Dedifferentiated amniotic fluid mesenchymal stem cell (primary cell): ENCODE data around the gene TMEM140.
"Not testable (repeated sequence)": the region's sequence is repeated elsewhere in the genome, so short reads cannot be mapped to it uniquely, and the experiment has no call there.

Source experiments
- DNase-seq: peaks from one replicate; pipeline ENCODE4 v3.0.0-alpha.2; 2016; ENCODE audit errors: extremely low spot score

The TMEM140 gene

DNA sequence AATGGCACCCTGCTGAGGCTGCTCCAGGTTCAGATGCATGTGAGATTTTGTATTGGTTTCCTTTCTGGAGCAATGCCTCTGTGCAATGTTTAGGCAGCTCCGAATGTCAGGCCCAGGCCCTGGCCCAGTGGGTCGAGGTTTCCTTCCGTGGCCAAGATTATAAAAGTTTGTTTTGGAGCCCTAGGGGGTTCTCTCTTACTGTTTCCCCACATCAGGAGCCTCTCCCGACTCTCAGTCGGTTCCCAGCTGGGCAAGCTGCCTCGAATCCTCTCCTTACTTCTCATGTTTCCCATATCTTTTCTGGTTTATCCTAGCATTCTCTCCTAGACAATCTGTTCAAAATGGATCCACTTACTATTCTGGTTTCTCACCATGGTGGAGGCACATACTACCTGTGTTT, 11.0 kb downstream of the TMEM140 start:
- no peak for DNase-seq

DNA sequence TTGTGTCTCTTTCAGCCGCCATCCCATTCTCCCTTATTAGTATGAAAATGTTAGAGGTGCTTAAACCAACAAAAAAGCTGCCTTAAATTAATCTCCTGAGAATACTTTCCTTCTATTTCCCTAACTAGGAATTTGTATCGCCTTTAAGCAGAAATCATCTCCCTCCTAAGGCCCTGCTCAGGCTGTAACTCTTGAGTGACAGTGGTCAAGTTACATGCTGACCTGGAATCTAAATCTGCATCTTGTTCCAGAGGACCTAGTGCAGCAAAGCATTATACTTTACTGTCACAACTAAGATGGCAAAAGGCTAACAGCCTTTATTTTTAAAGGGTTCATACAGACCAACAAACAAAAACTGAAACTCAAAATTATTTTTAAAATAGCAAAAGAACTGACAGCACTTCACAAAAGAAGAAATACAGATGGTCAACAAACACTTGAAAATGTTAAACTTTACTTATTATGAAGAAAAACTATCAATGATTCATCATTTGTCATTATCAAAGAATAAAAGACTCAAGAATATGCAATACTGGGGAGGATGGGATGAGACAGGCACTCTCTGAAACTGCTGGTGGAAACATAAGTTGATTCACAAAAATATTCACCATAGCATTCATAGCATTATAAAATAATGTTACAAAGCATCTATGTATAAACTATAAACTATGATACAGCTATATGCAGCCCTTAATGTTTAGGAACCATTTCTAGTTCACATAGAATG, 11.7 kb downstream of the TMEM140 start:
- no peak for DNase-seq

DNA sequence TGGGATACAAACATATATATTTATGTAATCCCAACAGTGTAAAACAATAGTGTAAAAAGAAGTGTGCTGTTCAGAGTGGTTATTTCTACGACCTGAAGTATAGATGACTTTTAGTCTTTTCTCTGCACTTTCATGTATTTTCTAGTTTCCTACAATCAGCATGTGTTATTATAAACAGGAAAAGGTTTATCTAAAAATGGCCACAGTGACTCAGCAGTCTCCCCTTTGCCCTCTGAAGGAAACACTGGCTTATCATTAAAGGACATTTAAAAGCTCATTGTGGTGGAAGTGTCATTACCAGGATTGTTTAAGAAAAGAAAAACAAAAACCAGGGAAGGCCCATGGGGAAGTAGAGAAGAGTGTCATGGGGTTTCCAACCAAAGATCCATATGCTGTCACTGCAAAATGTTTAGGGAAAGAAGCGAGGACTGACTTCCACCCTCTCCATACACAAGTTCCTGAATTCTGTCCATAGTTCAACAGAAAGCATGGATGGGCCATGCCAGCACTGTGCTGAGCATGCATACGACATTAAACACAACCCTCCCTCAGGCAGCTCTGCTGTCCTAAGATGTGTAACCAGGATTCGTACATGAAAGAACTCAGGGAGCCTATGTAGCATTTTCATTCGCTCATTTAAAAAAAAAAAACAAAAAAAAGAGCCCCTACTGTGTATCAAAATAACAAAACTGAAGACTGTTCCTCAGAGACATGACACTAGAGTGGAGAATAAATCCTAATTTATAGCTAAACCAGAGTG, 12.4 kb downstream of the TMEM140 start:
- DNase-seq = no peak

DNA sequence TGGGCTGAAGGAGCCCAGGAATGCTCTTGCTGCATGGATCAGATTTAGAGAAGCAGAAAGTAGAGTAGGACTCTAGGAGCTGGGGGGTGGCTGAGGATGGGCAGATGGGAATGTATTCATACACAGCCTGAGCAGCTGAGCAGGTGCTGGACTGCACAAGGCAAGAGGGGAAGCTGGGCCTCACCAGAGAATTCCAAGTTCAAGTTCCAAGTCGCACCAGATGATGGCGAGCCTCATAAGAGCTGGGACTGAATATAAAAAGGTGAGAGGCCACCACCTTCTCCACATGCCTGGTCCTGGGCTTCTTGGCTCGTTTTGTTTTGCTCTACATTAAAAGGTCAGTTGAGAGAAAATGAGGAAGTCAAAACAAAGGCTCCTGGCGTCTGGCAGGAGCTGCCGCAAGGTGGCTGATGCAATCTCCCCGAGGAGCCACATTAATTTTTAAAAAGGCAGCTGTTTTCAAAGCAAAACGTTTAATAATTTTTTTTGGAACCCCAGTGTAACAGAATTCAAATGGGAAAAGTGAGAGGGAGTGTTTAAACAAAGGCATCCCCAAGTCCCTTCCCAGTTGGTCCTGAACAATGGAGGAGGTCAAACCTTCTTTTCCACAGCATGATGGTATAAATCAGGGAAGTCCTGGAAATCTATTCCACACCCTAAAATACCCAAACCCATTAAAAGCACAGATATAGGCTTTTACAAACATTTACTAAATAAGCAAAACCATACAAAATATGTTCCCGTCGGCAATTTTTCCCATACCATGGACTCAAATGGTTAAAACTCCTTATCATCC, 13.2 kb downstream of the TMEM140 start:
- no peak for DNase-seq

DNA sequence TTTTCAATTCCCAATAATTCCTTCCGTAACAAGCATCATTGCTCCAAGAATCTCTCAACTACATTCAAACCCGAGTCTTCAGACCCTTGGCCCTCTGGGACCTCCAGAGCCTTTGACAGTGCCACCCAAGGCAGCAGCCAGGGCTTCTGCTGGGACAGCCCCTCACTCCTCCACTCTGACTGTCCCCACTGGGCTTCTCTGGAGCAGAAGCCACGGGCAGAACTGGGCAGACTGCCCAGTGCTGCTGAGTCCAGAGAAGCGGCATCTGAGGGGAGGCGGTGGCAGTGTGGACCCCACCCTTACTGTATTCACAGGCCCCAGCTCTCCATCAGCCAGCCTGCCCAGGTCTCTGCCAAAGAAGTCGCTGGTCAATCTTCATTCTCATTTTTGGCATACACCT, 13.8 kb downstream of the TMEM140 start:
- DNase-seq = no peak

DNA sequence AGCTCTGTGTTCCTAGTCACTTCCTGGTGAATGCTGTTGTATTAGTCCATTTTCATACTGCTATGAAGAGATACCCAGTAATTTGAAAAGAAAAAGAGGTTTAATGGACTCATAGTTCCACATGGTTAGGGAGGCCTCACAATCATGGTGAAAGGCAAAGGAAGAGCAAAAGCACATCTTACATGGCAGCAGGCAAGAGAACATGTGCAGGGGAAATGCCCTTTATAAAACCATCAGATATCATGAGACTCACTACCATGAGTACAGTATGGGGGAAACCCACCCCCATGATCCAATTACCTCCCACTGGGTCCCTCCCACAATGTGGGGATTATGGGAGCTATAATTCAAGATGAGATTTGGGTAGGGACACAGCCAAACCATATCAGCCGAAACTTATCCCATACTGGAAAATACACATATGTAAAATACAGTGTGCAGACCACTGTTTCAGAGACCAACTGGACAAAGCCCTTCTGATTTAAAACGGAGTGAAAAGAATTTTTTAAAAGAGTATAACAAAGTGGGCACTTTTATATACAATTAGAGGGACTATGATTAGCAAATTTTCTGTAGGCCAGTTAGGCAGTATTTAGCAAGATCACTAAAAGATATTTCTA, 14.6 kb downstream of the TMEM140 start:
- no peak for DNase-seq

DNA sequence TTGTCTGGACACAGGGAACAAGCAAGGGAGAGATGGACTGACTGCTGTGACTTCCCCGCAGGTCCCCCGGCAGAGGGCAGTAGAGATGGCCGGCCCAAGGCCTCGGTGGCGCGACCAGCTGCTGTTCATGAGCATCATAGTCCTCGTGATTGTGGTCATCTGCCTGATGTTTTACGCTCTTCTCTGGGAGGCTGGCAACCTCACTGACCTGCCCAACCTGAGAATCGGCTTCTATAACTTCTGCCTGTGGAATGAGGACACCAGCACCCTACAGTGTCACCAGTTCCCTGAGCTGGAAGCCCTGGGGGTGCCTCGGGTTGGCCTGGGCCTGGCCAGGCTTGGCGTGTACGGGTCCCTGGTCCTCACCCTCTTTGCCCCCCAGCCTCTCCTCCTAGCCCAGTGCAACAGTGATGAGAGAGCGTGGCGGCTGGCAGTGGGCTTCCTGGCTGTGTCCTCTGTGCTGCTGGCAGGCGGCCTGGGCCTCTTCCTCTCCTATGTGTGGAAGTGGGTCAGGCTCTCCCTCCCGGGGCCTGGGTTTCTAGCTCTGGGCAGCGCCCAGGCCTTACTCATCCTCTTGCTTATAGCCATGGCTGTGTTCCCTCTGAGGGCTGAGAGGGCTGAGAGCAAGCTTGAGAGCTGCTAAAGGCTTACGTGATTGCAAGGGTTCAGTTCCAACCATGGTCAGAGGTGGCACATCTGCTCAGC, 16.6 kb downstream of the TMEM140 start:
- no peak for DNase-seq

DNA sequence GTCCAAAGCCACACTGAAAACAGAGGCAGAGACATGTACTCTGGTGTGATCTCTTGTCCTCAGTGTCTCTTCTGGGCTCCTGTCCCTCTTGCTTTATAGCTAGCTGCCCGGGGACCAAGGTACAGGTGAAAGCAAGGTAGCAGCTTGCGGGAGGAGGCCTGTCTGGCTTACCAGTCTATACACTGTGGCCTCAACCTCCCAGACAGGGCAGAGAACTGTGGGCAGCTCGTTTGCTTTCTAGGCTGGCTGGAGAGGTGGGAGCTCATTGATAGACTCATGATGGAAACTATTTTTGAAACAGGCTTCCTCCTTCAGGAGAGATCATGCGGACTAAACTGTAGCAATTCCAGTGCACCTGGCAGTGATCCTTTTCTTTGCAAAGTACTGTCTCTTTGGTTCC, 18.0 kb downstream of the TMEM140 start:
- DNase-seq = no peak

DNA sequence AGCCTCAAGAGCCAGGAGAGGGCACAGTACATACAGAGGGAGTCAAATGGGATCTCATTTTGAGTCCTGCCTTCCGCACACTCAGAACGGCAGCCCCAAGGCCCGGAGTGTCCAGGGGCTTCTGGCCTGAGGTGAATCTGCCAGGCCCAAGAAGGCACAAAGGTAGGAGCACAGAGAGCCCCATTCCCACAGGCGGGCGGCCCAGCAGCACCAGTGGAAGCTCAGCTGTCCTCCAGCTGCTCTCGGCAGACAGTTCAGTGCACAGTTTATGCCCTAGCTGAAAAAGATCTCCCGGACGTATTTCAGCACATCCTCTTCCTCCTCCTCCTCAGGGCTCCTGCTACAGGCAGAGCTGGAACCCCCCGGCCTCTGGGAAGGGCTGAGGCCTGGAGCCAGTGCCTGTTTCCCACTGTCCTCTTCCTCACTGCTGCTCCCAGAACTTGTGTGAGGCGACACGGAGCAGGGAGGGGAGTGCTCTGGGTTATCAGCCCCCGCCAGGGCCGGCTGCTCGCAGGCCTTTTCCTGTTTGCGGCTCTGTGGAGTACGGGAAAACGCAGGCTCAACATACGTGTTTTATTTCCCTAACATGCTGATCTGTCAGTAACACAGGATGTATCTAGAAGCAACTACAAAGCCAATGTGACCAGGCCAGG, 18.6 kb downstream of the TMEM140 start:
- DNase-seq = no peak

DNA sequence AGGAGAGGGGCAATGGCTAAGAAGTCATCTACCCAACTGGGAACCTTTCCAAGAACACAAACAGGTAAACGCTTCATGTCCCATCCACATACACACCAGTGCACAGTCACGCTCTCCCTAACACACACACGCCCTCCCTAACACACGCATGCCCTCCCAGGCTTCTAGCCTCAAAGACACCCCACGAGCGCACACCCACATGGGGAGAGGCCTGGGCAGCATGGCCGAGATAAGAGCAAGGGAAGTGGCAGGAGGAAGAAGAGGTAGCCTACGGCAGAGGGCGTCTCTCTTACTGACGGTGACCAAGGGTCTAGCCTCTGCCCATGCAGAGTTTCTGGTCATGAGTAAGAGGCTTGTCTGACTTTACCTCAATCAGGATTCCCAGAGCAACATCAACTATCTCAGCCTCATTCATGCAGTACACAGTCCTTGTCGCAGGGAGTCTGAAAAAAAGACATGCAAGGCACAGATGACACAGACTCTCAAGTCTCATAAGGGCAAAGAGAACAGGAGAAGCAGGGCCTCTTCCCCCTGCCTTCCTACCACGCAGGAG, 19.6 kb downstream of the TMEM140 start:
- DNase-seq = no peak

DNA sequence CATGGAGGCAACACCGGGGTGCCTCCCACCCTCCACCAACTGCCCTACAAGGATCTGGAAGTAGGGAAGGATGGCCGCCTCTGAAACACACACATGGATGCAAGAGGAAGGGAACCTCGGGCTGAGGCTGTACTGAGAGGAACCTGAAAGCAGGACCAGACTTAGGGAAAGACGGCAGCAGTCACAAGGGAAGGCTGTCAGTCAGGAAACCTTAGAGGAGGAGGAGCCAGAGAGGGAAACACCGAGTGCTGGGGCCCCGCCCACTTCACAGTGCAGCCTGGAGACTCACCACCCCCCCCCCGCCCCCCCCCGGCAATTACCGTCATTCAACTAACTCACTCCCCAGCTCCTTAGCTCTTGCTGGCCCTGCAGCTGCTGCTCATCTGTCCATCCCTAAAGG, 20.1 kb downstream of the TMEM140 start:
- DNase-seq = no peak

DNA sequence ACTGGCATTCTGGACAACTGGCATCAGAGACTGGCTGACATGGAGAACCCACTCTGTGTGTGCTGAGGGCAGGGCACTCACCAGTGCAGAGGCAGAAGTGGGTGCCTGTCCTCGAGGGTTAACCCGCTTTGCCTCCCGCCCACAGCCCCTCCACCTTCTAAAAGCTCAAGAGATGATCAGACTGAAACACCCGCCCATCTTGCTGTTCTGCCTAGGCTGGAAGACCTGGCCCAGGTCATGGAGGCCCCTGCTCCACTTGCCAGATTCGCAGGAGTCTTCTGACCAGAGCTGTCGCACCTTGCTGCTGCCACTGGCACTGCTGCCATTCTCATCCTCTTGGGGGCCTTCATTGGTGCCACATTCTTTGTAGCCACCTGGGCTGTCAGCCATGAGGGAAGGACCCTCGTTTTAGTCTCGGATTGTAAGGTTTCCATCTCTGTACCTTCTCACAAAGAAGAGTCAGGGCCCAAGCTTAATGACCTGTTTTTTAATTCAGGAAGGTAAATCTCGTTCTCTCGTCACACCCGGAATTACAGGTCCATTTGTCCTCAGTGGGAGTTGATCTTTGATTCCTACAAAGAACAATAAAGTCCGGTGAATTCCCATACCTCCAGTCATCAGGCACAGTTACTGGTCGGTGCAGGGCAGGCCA, 20.7 kb downstream of the TMEM140 start:
- DNase-seq = no peak

DNA sequence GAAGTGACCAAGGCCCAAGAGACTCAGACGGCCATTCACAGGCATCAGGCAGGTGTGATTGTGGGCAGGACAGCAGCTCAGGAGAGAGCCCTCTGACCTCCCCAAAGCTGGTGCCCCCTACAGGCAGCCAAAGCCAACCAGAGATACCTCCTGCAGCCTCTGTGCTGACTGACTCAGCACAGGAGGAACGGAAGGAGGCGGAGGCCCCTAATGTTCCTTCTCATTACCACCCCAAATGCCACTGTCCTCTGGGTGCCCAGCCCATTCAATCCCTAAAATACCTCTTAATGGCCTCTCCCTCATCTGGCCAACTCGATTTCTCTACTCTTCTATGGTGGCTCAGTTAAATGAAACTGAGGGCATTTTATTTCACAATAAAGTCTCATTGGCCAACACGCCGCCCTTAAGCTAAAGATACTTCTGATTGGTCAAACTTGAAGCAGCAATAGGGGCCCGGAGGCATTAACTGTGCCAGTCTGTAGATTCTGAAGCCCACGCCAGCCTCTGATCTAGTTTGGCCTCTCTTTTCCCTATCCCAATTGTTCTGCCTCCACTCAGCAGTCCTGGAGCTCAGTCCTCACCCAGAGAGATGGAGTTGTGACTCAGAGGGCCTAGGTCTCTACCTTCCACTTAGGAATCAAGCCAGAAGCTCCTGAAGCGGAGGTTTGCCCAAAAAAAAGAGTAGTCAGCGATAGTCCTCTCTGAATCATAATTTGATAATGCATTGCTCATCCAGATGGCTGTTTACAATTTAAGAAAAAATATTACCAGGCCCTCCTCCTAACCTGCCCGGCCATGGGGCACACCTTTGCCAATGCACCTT, 21.5 kb downstream of the TMEM140 start:
- no peak for DNase-seq

DNA sequence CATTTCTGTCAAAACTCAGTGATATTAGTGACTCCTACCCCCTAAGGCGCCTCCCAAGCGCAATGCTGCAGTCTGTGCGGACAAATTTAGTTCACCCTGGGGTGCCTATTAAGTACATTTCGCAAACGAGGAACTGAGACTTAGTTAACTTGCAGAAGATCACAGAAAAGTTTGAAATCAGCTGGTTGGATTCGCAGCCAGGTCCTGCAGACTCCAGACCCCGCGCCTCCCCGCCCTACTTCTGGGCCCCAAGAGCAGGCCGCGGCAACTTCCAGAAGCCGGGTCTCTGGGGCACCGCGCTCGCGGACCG, 22.0 kb downstream of the TMEM140 start:
- DNase-seq = no peak

DNA sequence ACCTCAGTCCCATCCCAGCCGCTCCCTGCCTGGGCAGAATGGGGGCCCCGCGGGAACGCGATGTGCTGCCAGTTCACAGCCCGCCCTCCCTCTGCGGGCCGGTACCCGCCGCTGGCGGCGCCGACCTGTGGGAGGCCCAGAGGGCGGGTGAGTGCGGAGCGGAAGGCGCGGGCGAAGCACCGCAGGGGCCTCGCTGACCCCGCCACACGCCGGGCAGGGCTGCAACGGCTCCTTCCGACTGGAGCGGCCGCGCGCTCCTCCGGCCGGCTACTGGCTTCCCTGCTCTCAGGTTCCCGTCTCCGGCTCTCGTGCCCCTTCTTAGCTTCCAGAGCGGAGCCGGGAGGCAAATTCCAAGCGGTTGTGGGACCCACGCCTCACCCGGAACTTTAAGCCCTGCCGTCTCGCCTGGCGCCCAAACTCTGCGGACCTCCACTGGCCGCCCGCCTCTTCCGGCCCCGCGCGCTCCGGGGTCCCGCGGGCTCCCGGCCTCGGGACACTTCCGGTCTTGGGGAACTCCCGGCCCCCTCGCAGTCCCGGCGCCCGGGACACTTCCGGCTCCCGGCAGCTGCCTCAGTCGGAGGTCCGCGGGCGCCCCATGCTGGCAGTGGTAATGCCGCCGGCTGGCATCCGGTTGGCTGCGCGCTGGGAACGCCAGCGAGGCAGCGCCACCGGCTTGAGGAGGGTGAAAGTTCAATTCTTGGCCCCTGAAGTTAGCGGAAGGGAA, 22.6 kb downstream of the TMEM140 start, which contains the start of gene CYREN:
Gene CYREN (minus strand): TSS at position 434 of the 724 bp plus-strand sequence. CDS start 1,785 bp downstream, outside the sequence.
- peak; percentile 92 for DNase-seq

DNA sequence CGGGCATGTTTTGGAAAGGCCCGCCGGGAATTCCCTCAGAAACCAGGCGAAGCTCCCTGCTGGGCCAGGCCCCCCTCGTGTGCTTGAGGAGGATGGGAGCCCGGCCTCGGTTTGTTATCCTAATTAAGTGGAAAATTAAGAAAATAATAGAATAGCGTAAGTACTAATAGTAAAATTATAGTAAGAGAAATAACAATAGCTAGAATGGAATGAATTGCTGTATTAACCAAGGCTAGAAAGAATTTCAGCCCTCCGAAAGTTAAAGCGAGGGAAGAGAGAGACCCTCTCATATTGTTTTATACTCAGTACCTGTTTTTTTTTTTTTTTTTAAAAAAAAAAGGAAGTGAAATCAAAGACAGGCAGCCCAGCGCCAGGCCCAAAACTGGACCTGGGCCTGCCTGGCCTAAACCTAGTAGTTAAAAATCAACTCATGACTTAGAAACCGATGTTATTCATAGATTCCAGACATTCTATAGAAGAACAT, 23.2 kb downstream of the TMEM140 start:
- DNase-seq = not testable (repeated sequence)

DNA sequence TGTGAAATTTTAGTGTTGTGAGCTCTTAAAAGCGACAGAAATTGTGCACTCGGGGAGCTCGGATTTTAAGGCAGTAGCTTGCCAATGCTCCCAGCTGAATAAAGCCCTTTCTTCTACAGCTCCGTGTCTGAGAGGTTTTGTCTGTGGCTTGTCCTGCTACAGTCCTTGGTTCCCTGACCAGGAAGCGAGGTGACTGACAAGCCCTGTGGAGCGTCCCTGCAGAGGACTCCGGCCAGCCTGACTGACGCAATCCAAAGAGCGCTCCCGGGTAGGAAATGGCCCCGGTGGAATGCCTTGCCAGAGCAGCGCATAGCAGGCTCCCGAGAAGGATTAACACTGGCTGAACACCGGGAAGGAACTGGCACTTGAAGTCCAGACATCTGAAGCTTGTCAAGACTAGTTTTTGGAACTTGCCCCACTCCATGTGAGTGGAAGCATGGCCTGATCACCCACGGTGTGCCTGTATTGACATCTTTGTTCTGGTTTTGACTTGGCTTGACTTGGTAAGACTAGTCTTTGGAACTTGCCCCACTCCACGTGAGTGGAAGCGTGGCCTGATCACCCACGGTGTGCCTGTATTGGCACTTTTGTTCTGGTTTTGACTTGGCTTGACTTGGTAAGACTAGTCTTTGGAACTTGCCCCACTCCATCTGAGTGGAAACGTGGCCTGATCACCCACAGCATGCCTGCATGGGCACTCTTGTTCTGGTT, 23.9 kb downstream of the TMEM140 start:
- DNase-seq = not testable (repeated sequence)

DNA sequence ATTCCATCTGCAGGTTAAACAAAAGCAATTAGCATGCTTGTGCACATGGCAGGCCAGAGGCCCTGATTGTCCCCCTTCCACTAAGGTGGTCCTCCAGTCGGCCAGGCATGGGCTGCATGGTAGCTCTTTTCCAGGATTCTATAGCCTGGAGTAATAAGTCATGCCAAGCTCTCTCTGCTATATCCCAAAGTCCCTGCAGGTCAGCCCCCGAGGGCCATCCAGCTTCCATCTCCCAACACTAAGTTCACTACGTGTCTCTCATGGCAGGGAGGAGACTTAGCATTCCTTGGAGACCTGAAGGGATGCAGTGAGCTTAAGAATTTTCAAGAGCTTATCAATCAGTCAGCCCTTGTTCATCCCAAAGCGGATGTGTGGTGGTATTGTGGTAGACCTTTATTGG, 26.0 kb downstream of the TMEM140 start:
- DNase-seq = not testable (repeated sequence)
